GM10266 (cell line): Measurements from ENCODE around the gene HTR2C.

Experiments
- DNase-seq: peaks from one replicate; pipeline ENCODE4 v3.0.0; 2012; ENCODE audit errors: extremely low spot score
- TF ChIP-seq, protein P1 (sequence below): IDR thresholded peaks from 2 replicates; pipeline ENCODE4 v1.5.1; 2012; ENCODE audit warnings: mild to moderate bottlenecking, low read depth; ENCODE audit not compliant: control insufficient read depth, insufficient read depth; ENCODE audit errors: missing control alignments

HTR2C gene

DNA sequence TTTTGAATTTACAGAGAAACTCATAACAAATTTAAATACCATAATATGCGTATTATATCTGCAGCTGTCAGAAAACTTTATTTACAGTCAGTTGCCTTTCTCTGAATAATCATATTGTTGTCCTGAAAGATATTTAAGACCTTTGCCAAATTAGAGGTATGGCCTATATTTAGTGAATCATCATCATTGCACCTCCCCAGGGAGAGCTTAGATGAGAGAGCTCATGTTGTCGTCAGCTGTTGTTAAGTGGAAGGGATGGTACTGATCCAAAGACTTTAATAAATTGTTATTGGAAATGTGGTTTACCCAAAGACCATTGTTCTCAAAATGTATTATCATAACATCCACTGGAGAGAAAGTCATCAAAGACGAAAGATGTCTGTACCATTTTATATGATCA is 128.6 kb downstream of the HTR2C start:
- TF ChIP-seq, protein P1, sequence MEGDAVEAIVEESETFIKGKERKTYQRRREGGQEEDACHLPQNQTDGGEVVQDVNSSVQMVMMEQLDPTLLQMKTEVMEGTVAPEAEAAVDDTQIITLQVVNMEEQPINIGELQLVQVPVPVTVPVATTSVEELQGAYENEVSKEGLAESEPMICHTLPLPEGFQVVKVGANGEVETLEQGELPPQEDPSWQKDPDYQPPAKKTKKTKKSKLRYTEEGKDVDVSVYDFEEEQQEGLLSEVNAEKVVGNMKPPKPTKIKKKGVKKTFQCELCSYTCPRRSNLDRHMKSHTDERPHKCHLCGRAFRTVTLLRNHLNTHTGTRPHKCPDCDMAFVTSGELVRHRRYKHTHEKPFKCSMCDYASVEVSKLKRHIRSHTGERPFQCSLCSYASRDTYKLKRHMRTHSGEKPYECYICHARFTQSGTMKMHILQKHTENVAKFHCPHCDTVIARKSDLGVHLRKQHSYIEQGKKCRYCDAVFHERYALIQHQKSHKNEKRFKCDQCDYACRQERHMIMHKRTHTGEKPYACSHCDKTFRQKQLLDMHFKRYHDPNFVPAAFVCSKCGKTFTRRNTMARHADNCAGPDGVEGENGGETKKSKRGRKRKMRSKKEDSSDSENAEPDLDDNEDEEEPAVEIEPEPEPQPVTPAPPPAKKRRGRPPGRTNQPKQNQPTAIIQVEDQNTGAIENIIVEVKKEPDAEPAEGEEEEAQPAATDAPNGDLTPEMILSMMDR: no peak
- DNase-seq: no peak

DNA sequence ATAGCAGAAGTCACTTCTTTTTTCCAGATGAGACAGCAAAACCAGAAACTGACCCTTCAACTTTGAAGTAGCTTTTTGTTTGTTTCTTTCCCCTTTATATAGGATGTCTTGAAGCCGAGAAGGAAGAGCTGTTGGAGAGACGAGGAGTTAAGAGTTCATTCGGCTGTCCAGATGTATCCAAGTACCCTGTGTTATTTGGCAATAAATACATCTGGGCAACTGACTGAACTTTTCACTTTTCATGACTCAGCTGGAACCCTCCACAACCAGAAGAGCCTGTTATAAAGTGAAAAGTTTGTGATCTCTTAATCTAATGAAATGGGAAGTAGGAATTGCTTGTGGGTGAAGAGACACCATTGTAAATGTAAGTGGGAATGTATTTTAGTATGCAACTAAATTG is 131.2 kb downstream of the HTR2C start:
- DNase-seq: no peak

DNA sequence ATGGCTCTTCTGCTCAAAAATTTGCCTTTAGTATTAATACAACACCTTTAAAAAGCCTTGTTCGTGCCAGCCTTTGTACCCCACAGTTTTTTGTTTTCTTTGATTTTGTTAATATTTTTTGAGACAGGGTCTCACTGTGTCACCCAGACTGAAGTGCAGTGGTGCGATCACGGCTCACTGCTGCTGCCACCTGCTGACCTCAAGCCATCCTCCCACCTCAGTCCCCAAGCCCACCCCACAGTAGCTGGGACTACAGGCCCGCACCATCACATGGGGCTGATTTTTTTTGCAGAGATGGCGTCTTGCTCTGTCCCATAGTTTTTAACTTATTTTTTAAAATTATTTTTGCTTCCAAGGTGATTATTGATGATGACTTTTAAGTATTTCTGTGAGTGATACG is 134.0 kb downstream of the HTR2C start:
- TF ChIP-seq, protein P1: peak; percentile 33
- no peak for DNase-seq

More for the DNA sequence above, 131.2 kb downstream of the HTR2C start:
- TF ChIP-seq, protein P1: no peak

DNA sequence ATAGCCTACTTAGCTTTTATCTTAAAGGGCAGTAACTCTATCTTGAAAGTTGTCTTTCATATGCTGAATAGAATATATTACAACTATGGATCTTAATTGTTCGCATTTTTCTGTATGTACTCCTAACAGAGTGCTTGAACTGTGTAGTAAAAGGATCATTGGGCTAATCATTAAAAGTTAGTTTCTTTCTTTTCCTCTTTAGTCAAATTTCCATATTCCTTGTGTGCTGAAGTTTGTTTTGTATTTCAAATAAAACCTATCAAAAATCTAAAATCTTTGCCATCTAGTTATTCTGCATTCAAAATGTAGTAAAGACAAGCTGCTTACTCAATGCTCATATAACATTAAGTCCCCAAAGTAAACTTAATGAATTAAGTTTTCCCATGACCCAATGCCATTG is 182.7 kb downstream of the HTR2C start:
- TF ChIP-seq, protein P1: no peak
- DNase-seq: no peak

DNA sequence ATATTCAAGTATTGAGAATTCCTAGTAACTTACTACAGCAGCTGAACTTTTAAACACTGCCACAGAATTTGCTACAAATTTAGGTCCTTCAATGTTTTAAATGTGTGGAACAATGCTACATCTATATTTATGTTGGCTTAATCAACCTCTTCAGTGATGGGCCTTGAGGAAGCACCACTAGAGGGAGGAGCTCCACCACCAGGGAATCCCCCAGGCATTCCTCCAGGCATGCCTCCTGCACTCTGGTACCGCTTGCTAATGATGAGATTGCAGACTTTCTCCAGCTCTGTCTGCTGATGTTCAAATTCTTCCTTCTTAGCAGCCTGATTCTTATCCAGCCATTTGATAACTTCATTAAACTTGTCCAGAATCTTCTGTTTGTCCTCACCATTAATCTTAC is 190.8 kb downstream of the HTR2C start:
- DNase-seq: no peak
- TF ChIP-seq, protein P1: no peak

DNA sequence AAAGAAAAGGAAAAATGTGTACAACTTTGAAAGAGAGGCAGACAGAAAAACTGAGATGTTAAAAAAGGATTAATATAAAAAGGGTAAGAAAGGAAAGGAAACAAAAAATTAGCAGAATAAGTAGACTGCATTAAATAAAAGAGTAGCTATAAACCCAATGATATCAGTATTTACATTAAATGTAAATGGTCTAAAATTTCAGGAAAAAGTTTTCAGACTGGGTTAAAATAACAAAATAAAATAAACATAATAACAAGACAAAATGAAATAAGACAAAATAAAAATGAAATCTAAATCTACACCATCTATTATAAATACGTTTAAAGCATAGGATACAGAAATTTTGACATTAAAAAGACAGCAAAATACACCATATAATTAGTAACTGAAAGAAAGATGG is 199.0 kb downstream of the HTR2C start:
- DNase-seq: no peak
- TF ChIP-seq, protein P1: no peak

DNA sequence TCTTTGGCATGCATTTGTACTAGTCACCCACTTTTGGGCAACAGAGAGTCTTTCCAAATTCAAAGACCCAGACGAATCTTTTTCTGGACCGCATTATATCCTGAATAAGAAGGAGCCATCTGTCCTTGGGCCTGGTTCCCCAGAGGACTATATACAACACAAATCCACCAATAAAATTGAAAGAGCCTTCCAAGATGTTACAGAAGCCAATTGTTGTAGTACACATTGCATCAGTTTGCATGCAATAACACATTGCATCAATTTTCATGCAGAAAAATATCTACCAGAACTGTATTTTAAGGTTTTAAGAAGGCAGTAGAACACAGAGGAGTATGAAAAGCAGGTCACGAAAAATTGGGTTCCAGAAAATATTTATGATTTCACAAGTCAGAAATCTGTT is 203.2 kb downstream of the HTR2C start:
- DNase-seq: no peak
- TF ChIP-seq, protein P1: no peak
